ENCODE results near the gene CDK5RAP3. TPM values are rescaled to one million over a fixed set of nuclear protein-coding genes. Genes with fewer than 3 reads are reported as not detected.

The CDK5RAP3 gene
- total RNA-seq, 1 experiment from 2014 or later, result 149 TPM

- H2BK15ac ChIP-seq (ENCODE audit: low read depth, low read length), result no peak overlapping the region
- H4K8ac ChIP-seq (replicated peaks; ENCODE audit: insufficient read length, low read depth, low read length), result no peak overlapping the region
- H4K20me1 ChIP-seq (ENCODE audit: control insufficient read depth, insufficient read depth, insufficient read length), result no peaks in the 10 kb centered on the region
- H2BK20ac ChIP-seq (ENCODE audit: low read depth, low read length, poor library complexity, severe bottlenecking), result no peak overlapping the region
- H3K23ac ChIP-seq (ENCODE audit: insufficient read length, low read depth, low read length), result no peak overlapping the region
- H2AFZ ChIP-seq (ENCODE audit: low read length), result no peak overlapping the region
- H3K56ac ChIP-seq (ENCODE audit: insufficient read length, low read depth, low read length), result no peak overlapping the region
- H3K4me1 ChIP-seq (ENCODE audit: insufficient read depth, low read length), result peaks cover 5% of the 10 kb centered on the region; the same call in 1 of the 2 replicates
- no peak overlapping the region for H3K9ac ChIP-seq (ENCODE audit: extremely low read depth, insufficient read length, low read length)
- H3K4ac ChIP-seq (ENCODE audit: low read depth, low read length), result no peak overlapping the region
- no peaks in the 10 kb centered on the region for H3K79me1 ChIP-seq (ENCODE audit: insufficient read depth, low read depth, low read length, poor library complexity, severe bottlenecking)
- H3T11ph ChIP-seq (ENCODE audit: low read length), result no peak overlapping the region
- H2BK120ac ChIP-seq (ENCODE audit: low read depth, low read length, poor library complexity, severe bottlenecking), result no peak overlapping the region
- H3K23me2 ChIP-seq (ENCODE audit: insufficient read length, low read depth, low read length, poor library complexity, severe bottlenecking), result peaks cover 3% of the 10 kb centered on the region
- no peak overlapping the region for H3K4me2 ChIP-seq (ENCODE audit: insufficient read depth, insufficient read length, low read length)
- no peaks in the 10 kb centered on the region for H3K36me3 Mint-ChIP-seq (ENCODE audit: insufficient read depth in 1 of 3, low read depth in 3 of 3)
- no peaks in the 10 kb centered on the region for H3K79me2 ChIP-seq (ENCODE audit: insufficient read depth, low read length)
- no peaks in the 10 kb centered on the region; a peak in 1 of 5 replicates for H3K9me3 Mint-ChIP-seq
- H2BK12ac ChIP-seq (ENCODE audit: insufficient read length, low read depth, low read length), result no peak overlapping the region
- DNase-seq, result no peak
- TF ChIP-seq CTCF (conservative IDR thresholded peaks at IDR 0.05), result no peak
- H2BK5ac ChIP-seq (ENCODE audit: insufficient read length, low read length), result no peak overlapping the region
- no peak overlapping the region for H4K5ac ChIP-seq (ENCODE audit: insufficient read length, low read depth, low read length)
- H3K14ac ChIP-seq (ENCODE audit: insufficient read depth, low read length), result no peak overlapping the region
- no peak overlapping the region for H2AK5ac ChIP-seq (ENCODE audit: insufficient read length, low read length)
- H3K4me3 Mint-ChIP-seq, result no peak overlapping the region
- H3K27ac Mint-ChIP-seq, result no peak overlapping the region
- no peak overlapping the region for H3K18ac ChIP-seq (ENCODE audit: insufficient read length, low read depth, low read length)
- H3K27ac ChIP-seq (ENCODE audit: insufficient read length, low read depth, low read length), result no peak overlapping the region
- H4K91ac ChIP-seq (ENCODE audit: insufficient read length, low read depth, low read length), result no peak overlapping the region
- no CpG with 5 or more reads among the region's 4 CpGs for WGBS (ENCODE audit: extremely low coverage, insufficient read length, low lambda C conversion rate)
- no peaks in the 10 kb centered on the region for H3K9me3 ChIP-seq (ENCODE audit: control insufficient read depth, low read depth, low read length)
- H3K27me3 Mint-ChIP-seq (ENCODE audit: low read depth), result peaks cover 3% of the 10 kb centered on the region
- no peaks in the 10 kb centered on the region for H3K27me3 ChIP-seq (ENCODE audit: insufficient read depth, low read length)
- peaks cover 73 to 83% of the 10 kb centered on the region in 2 experiments for H3K4me1 Mint-ChIP-seq
Measured at GRCh38 chr17:47992216-47992615, 21.3 kb downstream of the CDK5RAP3 start.
